GM20431 (cell line): ENCODE results near the gene FOXL3.
"Not testable (repeated sequence)": the region's sequence is repeated elsewhere in the genome, so short reads cannot be mapped to it uniquely, and the experiment has no call there.

ENCODE experiments used
- in situ Hi-C: fragments of 300-500 bp; cut with MseI, MboI; formaldehyde crosslinking; loops from one replicate; pipeline ENCODE4 v1.15.0; 2020; ENCODE audit warnings: low sequenced_read_pairs; ENCODE audit not compliant: unreplicated experiment

Gene FOXL3

DNA sequence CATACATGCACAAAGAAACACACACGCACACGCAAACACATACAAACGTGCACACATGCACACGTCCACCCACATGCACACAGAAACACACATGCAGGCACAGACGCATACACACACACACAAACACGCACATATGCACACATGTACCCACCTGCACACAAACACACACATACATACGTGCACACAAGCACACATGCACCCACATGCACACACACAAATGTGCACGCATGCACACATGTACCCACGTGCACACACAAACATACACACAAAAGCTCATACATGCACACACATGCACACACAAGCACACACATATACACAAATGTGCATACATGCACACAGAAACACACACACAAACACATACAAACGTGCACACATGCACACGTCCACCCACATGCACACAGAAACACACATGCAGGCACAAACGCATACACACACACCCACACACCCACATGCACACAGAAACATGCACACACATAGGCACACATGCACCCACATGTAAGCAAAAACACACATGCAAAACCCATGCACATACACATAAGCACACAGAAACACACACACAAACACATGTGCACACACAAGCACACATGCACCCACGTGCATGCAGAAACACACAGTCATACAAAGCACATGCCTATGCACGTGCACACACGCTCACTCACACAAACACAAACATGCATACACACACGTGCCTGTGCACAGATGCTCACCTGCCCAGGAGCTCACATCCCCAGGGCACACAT is 44.8 kb downstream of the FOXL3 start:
- in situ Hi-C loops = no loop called here

DNA sequence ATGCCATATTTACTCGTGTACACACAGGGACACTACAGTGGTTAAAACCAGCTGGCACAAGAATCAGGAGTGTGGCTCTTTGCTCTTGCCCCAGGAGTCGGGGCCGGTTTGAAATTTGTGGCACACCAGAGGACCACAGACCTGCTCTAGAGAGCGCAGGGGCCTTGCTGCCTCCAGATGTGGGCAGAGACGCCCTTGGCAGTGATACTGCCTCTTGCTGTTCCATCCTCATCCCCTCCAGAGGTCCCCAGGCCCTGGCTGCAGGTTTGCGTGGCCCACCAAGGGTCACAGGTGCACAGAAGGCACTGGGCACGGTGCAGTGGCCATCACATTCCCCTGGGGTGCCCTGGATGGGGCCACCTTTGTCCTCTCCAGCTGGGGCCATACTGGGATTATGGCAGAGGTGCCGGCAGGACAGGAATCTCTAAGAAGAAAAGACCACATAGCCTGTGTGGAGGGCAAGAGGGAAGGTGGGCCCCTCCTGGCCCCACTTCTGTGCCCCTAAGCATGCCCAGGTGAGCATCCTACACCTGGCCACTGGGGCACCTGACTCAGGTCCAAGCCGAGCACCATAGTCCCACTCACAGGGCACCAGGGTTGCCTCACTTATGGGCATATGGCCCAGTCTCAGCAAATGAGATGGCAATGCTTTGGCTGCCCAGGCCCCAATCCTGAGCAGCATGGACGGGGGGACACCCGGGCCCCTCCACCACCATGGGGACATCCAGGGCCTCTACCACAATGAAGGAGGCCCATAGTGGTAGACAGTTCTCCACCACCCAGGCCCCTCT is 45.6 kb downstream of the FOXL3 start:
- in situ Hi-C loops = no loop called here

DNA sequence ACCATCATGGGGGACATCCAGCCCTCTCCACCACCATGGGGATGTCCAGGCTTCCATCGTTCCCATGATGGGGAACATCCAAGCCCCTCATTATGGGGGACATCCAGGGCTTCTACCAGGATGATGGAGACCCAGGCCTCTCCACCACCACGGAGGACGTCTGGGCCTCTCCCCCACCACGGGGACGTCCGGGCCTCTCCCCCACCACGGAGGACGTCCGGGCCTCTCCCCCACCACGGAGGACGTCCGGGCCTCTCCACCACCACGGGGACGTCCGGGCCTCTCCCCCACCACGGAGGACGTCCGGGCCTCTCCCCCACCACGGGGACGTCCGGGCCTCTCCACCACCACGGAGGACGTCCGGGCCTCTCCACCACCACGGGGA is 46.2 kb downstream of the FOXL3 start:
- in situ Hi-C loops = not testable (repeated sequence)

DNA sequence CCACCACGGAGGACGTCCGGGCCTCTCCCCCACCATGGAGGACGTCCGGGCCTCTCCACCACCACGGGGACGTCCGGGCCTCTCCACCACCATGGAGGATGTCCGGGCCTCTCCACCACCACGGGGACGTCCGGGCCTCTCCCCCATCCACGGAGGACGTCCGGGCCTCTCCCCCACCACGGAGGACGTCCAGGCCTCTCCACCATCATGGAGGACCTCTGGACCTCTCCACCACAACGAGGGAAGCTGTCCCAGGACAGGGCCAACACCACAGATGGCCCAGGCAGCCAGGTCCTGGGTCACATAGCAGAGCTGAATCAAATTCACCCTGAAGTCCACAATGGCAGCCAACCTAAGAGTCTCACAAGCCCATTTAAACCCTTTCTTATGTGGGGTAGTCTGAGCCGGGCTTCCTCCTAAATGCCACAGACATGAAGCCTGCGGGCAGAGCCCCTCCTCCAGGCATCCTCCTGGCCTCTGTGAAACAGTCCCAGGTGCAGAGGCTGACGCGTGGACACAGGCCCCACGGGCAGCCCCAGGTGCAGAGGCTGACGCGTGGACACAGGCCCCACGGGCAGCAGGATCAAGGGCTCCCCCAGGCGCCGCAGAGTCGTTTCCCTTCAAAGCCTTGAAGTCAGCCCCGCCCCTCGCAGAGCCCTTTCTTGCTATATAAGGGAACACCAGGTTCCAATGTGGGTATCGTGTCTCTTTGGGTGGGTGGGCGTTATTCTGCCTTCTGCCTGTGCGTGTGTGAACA is 47.0 kb downstream of the FOXL3 start:
- in situ Hi-C loops = no loop called here

DNA sequence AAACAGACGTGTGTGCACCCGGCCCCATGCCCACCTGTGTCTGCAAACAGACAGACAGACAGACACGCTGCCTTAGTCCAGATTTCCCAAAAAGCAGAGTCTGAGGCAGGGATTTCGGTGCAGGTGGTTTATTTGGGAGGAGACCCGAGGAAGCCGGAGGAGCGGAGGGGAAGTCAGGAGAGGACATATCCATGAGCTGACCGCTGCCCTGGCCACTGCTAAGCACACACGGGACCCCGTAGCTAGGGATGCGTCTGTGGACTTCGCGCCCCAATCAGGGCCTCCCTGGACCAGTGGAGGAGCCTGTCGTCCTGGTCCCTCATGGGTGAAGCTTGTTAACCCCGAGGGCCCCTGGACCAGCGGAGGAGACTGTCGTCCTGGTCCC is 47.6 kb downstream of the FOXL3 start:
- in situ Hi-C loops = no loop called here

DNA sequence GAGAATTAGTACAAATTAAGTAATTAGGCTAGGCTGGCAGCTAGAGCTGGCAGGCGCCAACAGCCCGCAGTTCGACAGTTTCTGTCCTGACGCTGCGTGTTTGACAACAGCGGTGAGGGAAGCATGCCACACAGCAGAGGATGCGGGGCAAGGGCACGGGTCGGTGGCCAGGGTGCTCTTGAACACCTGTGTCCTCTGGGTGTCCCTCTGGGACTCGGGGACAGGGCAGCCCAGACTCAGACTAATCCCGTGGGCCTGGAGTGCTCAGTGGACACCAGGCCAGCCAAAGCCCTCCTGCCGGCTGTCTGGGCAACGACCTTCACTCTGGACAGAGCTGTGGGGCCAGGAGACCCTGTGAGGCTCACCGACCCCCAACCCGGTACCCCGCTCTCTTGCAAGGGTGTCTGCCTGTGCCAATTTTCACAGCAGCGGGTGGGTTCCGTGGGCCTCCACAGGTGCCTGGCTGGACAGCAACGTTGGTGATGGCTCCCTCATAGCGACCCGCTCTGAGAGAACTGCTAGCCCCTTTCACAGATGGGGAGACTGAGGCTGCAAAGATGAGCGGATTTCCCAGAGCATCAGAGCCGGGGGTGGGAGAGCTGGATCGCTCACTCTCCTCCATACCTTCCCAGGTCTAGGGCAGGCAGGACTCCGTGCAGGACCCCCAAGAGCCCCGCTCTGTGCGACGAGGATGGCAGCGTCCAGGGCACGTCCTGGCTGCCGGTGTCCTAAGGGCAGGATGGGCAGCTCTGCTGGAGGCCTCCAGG is 48.5 kb downstream of the FOXL3 start:
- in situ Hi-C loops = no loop called here

DNA sequence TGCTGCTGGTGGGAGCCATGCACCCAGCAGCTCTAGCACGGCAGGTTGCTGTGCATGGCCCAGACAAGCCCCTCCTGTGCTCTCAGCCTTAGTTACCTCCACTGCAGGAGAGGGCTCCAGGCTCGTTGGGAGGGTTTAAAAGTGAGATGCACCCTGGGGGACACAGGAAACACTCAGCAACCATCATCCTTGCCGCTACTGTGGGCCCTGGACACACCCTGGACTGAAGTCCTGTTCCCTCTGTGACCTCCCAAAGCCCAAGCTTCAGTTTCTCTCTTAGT is 49.0 kb downstream of the FOXL3 start:
- in situ Hi-C loops = no loop called here

DNA sequence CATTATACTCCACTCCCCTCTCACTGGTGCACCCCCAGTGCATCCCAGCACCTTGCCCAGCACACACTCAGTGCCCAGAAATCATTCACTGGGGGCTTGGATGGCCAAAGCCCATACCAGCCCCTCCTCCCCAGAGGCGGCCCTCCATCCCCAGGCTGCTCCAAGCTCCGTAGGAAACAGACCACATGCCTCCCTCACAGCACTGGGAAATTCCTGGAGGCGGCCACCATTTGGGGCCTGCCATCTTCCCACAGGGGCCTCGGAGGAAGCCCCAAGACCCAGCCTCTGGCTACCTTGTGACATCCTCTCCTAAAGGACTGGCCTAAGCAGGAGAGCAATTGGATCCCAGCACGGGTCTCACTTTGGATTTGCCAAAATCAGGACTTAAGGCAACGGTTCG is 49.7 kb downstream of the FOXL3 start:
- in situ Hi-C loops = no loop called here

DNA sequence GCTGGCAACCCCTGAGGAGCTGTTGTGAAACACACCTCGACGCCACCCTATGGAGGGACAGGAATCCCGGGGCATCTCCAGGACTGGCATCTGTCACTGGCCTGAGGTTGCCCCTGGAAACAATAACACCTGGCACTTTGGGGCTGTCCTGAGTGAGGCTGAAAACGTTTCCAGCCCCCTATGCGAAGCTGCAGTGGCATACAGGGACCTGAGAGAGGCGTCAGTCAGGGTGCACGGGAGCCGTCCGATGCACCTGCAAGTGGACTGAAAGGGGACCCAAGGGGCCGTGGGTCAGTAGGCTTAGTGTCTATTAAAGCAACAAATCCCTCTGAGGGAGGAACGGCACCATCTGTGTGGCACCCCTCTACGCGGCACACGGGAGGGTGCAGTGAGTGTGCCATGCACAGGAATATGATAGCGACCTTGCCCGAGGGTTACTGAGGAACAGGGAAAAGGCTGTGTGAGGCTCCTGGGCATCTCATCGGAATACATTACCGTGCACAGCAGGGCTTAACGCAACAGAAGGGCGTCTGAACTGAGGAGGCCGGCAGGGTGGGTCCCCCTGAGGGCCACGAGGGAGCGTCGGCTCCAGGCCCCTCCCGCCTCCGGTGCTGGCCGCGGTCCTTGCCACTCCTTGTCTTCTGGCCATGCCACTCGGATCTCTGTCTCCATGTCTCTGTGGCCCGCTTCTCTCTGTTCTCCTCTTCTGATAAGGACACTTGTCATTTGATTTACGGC is 50.4 kb downstream of the FOXL3 start:
- in situ Hi-C loops = no loop called here
